Esophagus (tissue), 2 donors: Measurements from ENCODE around the gene SMAD7. TPM values are rescaled to one million over a fixed set of nuclear protein-coding genes. Genes with fewer than 3 reads are reported as not detected.

Experiments used
- H3K27ac ChIP-seq, 2 donors: one replicate each; pipeline ENCODE4 v1.5.1; 2013; ENCODE audit warnings: low read depth in 2 of 2, mild to moderate bottlenecking in 2 of 2, inconsistent platforms in 1 of 2, low read length in 1 of 2, moderate library complexity in 1 of 2
- H3K27me3 ChIP-seq, 2 donors: one replicate each; pipeline ENCODE4 v1.6.1; 2013; ENCODE audit warnings: low read length in 2 of 2, control low read depth in 1 of 2, mild to moderate bottlenecking in 1 of 2; ENCODE audit not compliant: insufficient read depth in 2 of 2, control insufficient read depth in 1 of 2
- H3K36me3 ChIP-seq, 2 donors: one replicate each; pipeline ENCODE4 v1.6.1; 2013; ENCODE audit warnings: low read length in 1 of 2; ENCODE audit not compliant: control insufficient read depth in 2 of 2, insufficient read depth in 2 of 2
- H3K4me1 ChIP-seq, 2 donors: one replicate each; pipeline ENCODE4 v1.6.1; 2013; ENCODE audit warnings: low read length in 1 of 2; ENCODE audit not compliant: control insufficient read depth in 2 of 2, insufficient read depth in 2 of 2
- H3K4me3 ChIP-seq, 2 donors: one replicate each; pipeline ENCODE4 v1.5.1; 2013; ENCODE audit warnings: low read length in 2 of 2, mild to moderate bottlenecking in 2 of 2, low read depth in 1 of 2, moderate library complexity in 1 of 2
- H3K9me3 ChIP-seq, 2 donors: one replicate each; pipeline ENCODE4 v1.6.1; 2013; ENCODE audit warnings: mild to moderate bottlenecking in 2 of 2, low read depth in 1 of 2, low read length in 1 of 2, moderate library complexity in 1 of 2; ENCODE audit not compliant: control insufficient read depth in 2 of 2, insufficient read depth in 1 of 2
- WGBS, 2 donors: extraction: QIAGEN DNeasy Blood & Tissue Kit; methylation state at CpG; one replicate each; pipeline ENCODE4 v1.1.7; 2013; 5-methylcytosine and 5-hydroxymethylcytosine counted together
- polyA plus RNA-seq, 2 donors: library from polyadenylated mRNA; stranded (reverse); fragments of 200-250 nt; gene quantifications; one replicate each; pipeline ENCODE4 v1.2.3, GENCODE V29; 2013
- donor health status: healthy with polysubstance abuse.
- donor health status: Bipolar disorder and iron deficiency.

Gene SMAD7
- polyA plus RNA-seq, 2 donors, result 3.5 to 4.4 TPM

- H3K27ac ChIP-seq, result peak overlapping the region; percentile 57 to 78
These were observed 24.5 kb upstream of the SMAD7 start for GRCh38 chr18:48975120-48975816.

GRCh38 chr18:48974304-48975119 is 23.7 kb upstream of the SMAD7 start:
- WGBS, 2 donors, result 63 to 70% methylated on average over 28 of the region's 28 CpGs
- peak overlapping the region; percentile 71 to 78 for H3K27ac ChIP-seq
- H3K27me3 ChIP-seq, result no peaks in the 10 kb centered on the region
- H3K9me3 ChIP-seq, result no peaks in the 10 kb centered on the region
- H3K36me3 ChIP-seq, result no peaks in the 10 kb centered on the region
- peaks cover 4% of the 10 kb centered on the region in 2 donors for H3K4me1 ChIP-seq
- H3K4me3 ChIP-seq, result no peak overlapping the region

More at GRCh38 chr18:48975120-48975816, 24.5 kb upstream of the SMAD7 start:
- Histone ChIP-seq H3K36me3 (no peaks in the 10 kb centered on the region), H3K4me3 (peak overlapping the region; percentile 47 to 51), H3K9me3 (no peaks in the 10 kb centered on the region), H3K4me1 (peaks cover 4% of the 10 kb centered on the region in 2 donors), H3K27me3 (no peaks in the 10 kb centered on the region)
- 5 to 6% methylated on average over 49 to 58 of the region's 58 CpGs for WGBS, 2 donors

GRCh38 chr18:48973731-48974130 is 23.0 kb upstream of the SMAD7 start:
- H3K27ac ChIP-seq, result peak overlapping the region; percentile 71 to 78
- H3K4me3 ChIP-seq, result no peak overlapping the region
- 43 to 58% methylated on average over 3 of the region's 3 CpGs for WGBS, 2 donors
- no peaks in the 10 kb centered on the region for H3K9me3 ChIP-seq
- no peaks in the 10 kb centered on the region for H3K36me3 ChIP-seq
- H3K27me3 ChIP-seq, result no peaks in the 10 kb centered on the region
- peaks cover 4% of the 10 kb centered on the region in 2 donors for H3K4me1 ChIP-seq

- Histone ChIP-seq H3K4me3 (no peak overlapping the region), H3K27me3 (no peaks in the 10 kb centered on the region), H3K36me3 (no peaks in the 10 kb centered on the region), H3K27ac (no peak overlapping the region), H3K4me1 (peaks cover 0 to under 1% of the 10 kb centered on the region in 2 donors), H3K9me3 (no peaks in the 10 kb centered on the region)
- WGBS, 2 donors, result 80 to 81% methylated on average over 11 of the region's 11 CpGs
These were observed 17.8 kb upstream of the SMAD7 start for GRCh38 chr18:48968412-48969215.

- Histone ChIP-seq H3K36me3 (no peaks in the 10 kb centered on the region), H3K27ac (no peak overlapping the region), H3K9me3 (no peaks in the 10 kb centered on the region), H3K27me3 (no peaks in the 10 kb centered on the region), H3K4me1 (peaks cover 0 to 6% of the 10 kb centered on the region in 2 donors), H3K4me3 (no peak overlapping the region)
- 84 to 93% methylated on average over 2 of the region's 2 CpGs for WGBS, 2 donors
These were observed 16.8 kb upstream of the SMAD7 start for GRCh38 chr18:48967545-48967944.

- WGBS, 2 donors, result 86 to 94% methylated on average over 1 of the region's 1 CpG
- peaks cover 0 to 6% of the 10 kb centered on the region in 2 donors for H3K4me1 ChIP-seq
- H3K27me3 ChIP-seq, result no peaks in the 10 kb centered on the region
- no peak overlapping the region for H3K27ac ChIP-seq
- H3K36me3 ChIP-seq, result no peaks in the 10 kb centered on the region
- H3K4me3 ChIP-seq, result no peak overlapping the region
- H3K9me3 ChIP-seq, result no peaks in the 10 kb centered on the region
These were observed 15.8 kb upstream of the SMAD7 start for GRCh38 chr18:48966523-48966922.

- peaks cover 0 to 6% of the 10 kb centered on the region in 2 donors for H3K4me1 ChIP-seq
- WGBS, 2 donors, result 61 to 63% methylated on average over 10 of the region's 10 CpGs
- H3K27ac ChIP-seq, result peak overlapping the region; percentile 12 to 49
- H3K27me3 ChIP-seq, result no peaks in the 10 kb centered on the region
- H3K36me3 ChIP-seq, result no peaks in the 10 kb centered on the region
- no peaks in the 10 kb centered on the region for H3K9me3 ChIP-seq
- no peak overlapping the region for H3K4me3 ChIP-seq
These were observed 13.1 kb upstream of the SMAD7 start for GRCh38 chr18:48963586-48964470.

- Histone ChIP-seq H3K36me3 (no peaks in the 10 kb centered on the region), H3K4me3 (no peak overlapping the region), H3K27ac (peak overlapping the region; percentile 12 to 49), H3K4me1 (peaks cover 0 to 6% of the 10 kb centered on the region in 2 donors), H3K9me3 (no peaks in the 10 kb centered on the region), H3K27me3 (no peaks in the 10 kb centered on the region)
- 69 to 81% methylated on average over 3 of the region's 3 CpGs for WGBS, 2 donors
These were observed 12.3 kb upstream of the SMAD7 start for GRCh38 chr18:48962994-48963561.
